Measurements from ENCODE around the gene HOXA7. TPM values are rescaled to one million over a fixed set of nuclear protein-coding genes. Genes with fewer than 3 reads are reported as not detected.
A peak's percentile ranks its signal among the peaks of the same experiment; 100 is the strongest.

The HOXA7 gene
- total RNA-seq, 2 donors from 2014 or later: not detected

DNA sequence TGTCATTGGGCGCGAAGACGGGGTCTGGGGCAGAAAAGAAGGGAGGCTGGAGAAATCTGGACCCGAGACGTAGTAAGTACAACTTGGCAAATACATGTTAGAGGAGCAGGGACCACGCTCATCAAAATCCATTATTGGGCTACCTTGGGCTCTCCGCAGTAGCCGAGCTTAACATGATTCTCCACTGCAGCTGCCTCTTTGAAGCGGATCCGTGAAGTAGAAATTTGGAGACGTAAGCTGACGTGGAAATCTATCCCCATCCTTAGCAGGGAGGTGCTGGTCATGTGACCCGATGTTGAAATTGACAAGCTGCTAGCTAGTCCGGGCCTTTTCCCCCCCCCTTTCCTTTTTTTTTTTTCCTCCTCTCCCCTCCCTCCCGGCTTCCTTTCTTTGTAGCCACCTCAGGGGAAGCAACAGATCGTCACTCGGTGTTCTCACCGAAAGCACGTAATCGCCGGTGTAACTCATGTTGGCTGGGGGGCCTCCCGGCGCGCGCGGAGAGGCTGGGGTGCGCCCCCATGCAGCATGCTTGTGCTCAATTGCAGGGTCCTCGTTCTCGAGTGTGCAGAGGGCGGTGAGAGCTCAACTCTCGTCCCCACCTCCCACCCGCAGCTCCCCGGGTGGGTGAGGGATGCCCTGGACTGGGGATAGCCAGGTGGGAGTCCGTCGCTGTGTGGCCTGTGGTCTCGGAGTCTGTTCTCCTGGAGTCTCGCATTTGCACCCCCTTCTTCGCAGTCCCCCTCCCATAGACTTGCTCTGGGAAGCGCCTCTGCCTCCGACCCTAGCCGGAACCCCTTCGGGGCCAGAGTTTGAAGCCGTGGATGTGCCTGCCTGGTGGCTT is 28.8 kb upstream of the HOXA7 start, which contains the start of gene HOXA11:
Gene HOXA11 (minus strand): TSS at position 220 of the 841 bp plus-strand sequence. CDS start 88 bp downstream, at position 132.
- no peaks in the 10 kb centered on the region for H3K36me3 ChIP-seq (ENCODE audit: control insufficient read depth, insufficient read depth, low read length)
- H3K36me3 Mint-ChIP-seq (ENCODE audit: low read depth): no peaks in the 10 kb centered on the region
- peaks cover 100% of the 10 kb centered on the region for H3K27me3 ChIP-seq (ENCODE audit: control insufficient read depth, insufficient read depth, low read length, poor library complexity, severe bottlenecking)
- peaks cover 100% of the 10 kb centered on the region for H3K27me3 Mint-ChIP-seq (ENCODE audit: insufficient read depth)
- H3K27ac Mint-ChIP-seq: no peak within 1 kb of the TSS
- H3K4me1 Mint-ChIP-seq: peaks cover 19% of the 10 kb centered on the region
- no peaks in the 10 kb centered on the region for H3K9me3 Mint-ChIP-seq
- no peak within 1 kb of the TSS for H3K27ac ChIP-seq (ENCODE audit: low read depth, low read length)
- H3K9me3 ChIP-seq (ENCODE audit: control insufficient read depth, low read length): no peaks in the 10 kb centered on the region
- H3K9ac ChIP-seq (ENCODE audit: extremely low read depth, low read length, poor library complexity, severe bottlenecking): no peak within 1 kb of the TSS
- H3K4me3 ChIP-seq (ENCODE audit: low read length): peak within 1 kb of the TSS; percentile 77
- H3K4me1 ChIP-seq (ENCODE audit: control insufficient read depth, insufficient read depth, low read length): peaks cover 9% of the 10 kb centered on the region
- DNase-seq: peak; percentile 69
- peak within 1 kb of the TSS; percentile 46 for H3K4me3 Mint-ChIP-seq
- WGBS, 2 experiments (ENCODE audit: insufficient coverage in 1 of 2, insufficient read length in 1 of 2): 5 to 7% methylated on average over 22 to 43 of the region's 43 CpGs
- TF ChIP-seq, protein P1, sequence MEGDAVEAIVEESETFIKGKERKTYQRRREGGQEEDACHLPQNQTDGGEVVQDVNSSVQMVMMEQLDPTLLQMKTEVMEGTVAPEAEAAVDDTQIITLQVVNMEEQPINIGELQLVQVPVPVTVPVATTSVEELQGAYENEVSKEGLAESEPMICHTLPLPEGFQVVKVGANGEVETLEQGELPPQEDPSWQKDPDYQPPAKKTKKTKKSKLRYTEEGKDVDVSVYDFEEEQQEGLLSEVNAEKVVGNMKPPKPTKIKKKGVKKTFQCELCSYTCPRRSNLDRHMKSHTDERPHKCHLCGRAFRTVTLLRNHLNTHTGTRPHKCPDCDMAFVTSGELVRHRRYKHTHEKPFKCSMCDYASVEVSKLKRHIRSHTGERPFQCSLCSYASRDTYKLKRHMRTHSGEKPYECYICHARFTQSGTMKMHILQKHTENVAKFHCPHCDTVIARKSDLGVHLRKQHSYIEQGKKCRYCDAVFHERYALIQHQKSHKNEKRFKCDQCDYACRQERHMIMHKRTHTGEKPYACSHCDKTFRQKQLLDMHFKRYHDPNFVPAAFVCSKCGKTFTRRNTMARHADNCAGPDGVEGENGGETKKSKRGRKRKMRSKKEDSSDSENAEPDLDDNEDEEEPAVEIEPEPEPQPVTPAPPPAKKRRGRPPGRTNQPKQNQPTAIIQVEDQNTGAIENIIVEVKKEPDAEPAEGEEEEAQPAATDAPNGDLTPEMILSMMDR (conservative IDR thresholded peaks at IDR 0.05): no peak

GRCh38 chr7:27184337-27185012 is 28.0 kb upstream of the HOXA7 start:
- peak overlapping the region; percentile 77 for H3K4me3 ChIP-seq (ENCODE audit: low read length)
- peaks cover 3% of the 10 kb centered on the region for H3K9me3 Mint-ChIP-seq
- TF ChIP-seq, protein P1 (conservative IDR thresholded peaks at IDR 0.05): no peak
- H3K36me3 Mint-ChIP-seq (ENCODE audit: low read depth): no peaks in the 10 kb centered on the region
- H3K4me3 Mint-ChIP-seq: peak overlapping the region; percentile 46
- no peak overlapping the region for H3K27ac ChIP-seq (ENCODE audit: low read depth, low read length)
- peaks cover 100% of the 10 kb centered on the region for H3K27me3 Mint-ChIP-seq (ENCODE audit: insufficient read depth)
- H3K9ac ChIP-seq (ENCODE audit: extremely low read depth, low read length, poor library complexity, severe bottlenecking): no peak overlapping the region
- DNase-seq: peak; percentile 74
- H3K4me1 ChIP-seq (ENCODE audit: control insufficient read depth, insufficient read depth, low read length): peaks cover 12% of the 10 kb centered on the region
- H3K9me3 ChIP-seq (ENCODE audit: control insufficient read depth, low read length): no peaks in the 10 kb centered on the region
- H3K27ac Mint-ChIP-seq: no peak overlapping the region
- H3K36me3 ChIP-seq (ENCODE audit: control insufficient read depth, insufficient read depth, low read length): no peaks in the 10 kb centered on the region
- 2 to 4% methylated on average over 33 to 72 of the region's 72 CpGs for WGBS, 2 experiments (ENCODE audit: insufficient coverage in 1 of 2, insufficient read length in 1 of 2)
- H3K4me1 Mint-ChIP-seq: peaks cover 23% of the 10 kb centered on the region
- H3K27me3 ChIP-seq (ENCODE audit: control insufficient read depth, insufficient read depth, low read length, poor library complexity, severe bottlenecking): peaks cover 100% of the 10 kb centered on the region

- Mint-ChIP-seq H3K27ac (no peak overlapping the region), H3K27me3 (ENCODE audit: insufficient read depth) (peaks cover 100% of the 10 kb centered on the region), H3K36me3 (ENCODE audit: low read depth) (no peaks in the 10 kb centered on the region), H3K4me3 (peak overlapping the region; percentile 46), H3K4me1 (peaks cover 26% of the 10 kb centered on the region), H3K9me3 (peaks cover 4% of the 10 kb centered on the region)
- H3K9ac ChIP-seq (ENCODE audit: extremely low read depth, low read length, poor library complexity, severe bottlenecking): no peak overlapping the region
- H3K4me3 ChIP-seq (ENCODE audit: low read length): peak overlapping the region; percentile 77
- TF ChIP-seq, protein P1 (conservative IDR thresholded peaks at IDR 0.05): no peak
- peaks cover 100% of the 10 kb centered on the region for H3K27me3 ChIP-seq (ENCODE audit: control insufficient read depth, insufficient read depth, low read length, poor library complexity, severe bottlenecking)
- H3K4me1 ChIP-seq (ENCODE audit: control insufficient read depth, insufficient read depth, low read length): peaks cover 12% of the 10 kb centered on the region
- no peak overlapping the region for H3K27ac ChIP-seq (ENCODE audit: low read depth, low read length)
- DNase-seq: peak; percentile 71
- no peaks in the 10 kb centered on the region for H3K36me3 ChIP-seq (ENCODE audit: control insufficient read depth, insufficient read depth, low read length)
- no peaks in the 10 kb centered on the region for H3K9me3 ChIP-seq (ENCODE audit: control insufficient read depth, low read length)
- 2 to 4% methylated on average over 26 to 28 of the region's 30 CpGs for WGBS, 2 experiments (ENCODE audit: insufficient coverage in 1 of 2, insufficient read length in 1 of 2)
These were observed 27.3 kb upstream of the HOXA7 start for GRCh38 chr7:27183682-27184336.

Measured in endodermal cell (in vitro differentiated cells).